ENCODE data around the gene DOCK10.

DNA sequence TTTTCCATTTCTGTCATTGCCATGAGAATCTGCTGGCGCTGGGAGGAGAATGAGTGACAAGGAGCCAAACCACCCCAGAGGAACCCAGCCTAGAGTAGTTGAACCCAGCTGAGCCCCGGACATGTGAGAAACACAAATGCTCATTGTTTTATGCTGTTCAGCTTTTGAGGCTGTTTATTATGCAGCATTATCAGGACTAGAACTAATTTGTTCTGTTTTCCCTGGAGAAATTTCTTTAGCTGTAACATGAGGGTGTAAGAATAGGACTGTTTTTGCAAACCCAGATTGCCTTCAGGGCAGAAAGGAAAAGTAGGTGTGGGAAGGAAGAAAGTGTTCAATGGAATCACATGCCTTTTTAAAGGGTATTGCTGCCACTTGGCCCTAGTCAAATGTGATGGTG lies 28.5 kb upstream of the DOCK10 start:
- TF ChIP-seq, protein P1, sequence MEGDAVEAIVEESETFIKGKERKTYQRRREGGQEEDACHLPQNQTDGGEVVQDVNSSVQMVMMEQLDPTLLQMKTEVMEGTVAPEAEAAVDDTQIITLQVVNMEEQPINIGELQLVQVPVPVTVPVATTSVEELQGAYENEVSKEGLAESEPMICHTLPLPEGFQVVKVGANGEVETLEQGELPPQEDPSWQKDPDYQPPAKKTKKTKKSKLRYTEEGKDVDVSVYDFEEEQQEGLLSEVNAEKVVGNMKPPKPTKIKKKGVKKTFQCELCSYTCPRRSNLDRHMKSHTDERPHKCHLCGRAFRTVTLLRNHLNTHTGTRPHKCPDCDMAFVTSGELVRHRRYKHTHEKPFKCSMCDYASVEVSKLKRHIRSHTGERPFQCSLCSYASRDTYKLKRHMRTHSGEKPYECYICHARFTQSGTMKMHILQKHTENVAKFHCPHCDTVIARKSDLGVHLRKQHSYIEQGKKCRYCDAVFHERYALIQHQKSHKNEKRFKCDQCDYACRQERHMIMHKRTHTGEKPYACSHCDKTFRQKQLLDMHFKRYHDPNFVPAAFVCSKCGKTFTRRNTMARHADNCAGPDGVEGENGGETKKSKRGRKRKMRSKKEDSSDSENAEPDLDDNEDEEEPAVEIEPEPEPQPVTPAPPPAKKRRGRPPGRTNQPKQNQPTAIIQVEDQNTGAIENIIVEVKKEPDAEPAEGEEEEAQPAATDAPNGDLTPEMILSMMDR (IDR thresholded peaks at IDR 0.05), result no peak
- TF ChIP-seq POLR2A (IDR thresholded peaks at IDR 0.05), result no peak
